DOHH2 (cell line): ENCODE data around the gene IGSF3.

Experiments used
- EZH2phosphoT487 ChIP-seq: fragments of 200-600 bp; sonication (generic); IDR thresholded peaks from 2 replicates; pipeline ENCODE4 v1.6.1; 2017; ENCODE audit warnings: borderline replicate concordance, mild to moderate bottlenecking, antibody characterized with exemption, low read length, moderate library complexity, mixed read lengths
- TF ChIP-seq, protein P1 (sequence below): fragments of 200-600 bp; sonication (generic); IDR thresholded peaks from one replicate; pipeline ENCODE4 v1.5.1; 2014; ENCODE audit warnings: antibody characterized with exemption, mild to moderate bottlenecking, low read depth, low read length; ENCODE audit not compliant: poor library complexity, severe bottlenecking

DNA sequence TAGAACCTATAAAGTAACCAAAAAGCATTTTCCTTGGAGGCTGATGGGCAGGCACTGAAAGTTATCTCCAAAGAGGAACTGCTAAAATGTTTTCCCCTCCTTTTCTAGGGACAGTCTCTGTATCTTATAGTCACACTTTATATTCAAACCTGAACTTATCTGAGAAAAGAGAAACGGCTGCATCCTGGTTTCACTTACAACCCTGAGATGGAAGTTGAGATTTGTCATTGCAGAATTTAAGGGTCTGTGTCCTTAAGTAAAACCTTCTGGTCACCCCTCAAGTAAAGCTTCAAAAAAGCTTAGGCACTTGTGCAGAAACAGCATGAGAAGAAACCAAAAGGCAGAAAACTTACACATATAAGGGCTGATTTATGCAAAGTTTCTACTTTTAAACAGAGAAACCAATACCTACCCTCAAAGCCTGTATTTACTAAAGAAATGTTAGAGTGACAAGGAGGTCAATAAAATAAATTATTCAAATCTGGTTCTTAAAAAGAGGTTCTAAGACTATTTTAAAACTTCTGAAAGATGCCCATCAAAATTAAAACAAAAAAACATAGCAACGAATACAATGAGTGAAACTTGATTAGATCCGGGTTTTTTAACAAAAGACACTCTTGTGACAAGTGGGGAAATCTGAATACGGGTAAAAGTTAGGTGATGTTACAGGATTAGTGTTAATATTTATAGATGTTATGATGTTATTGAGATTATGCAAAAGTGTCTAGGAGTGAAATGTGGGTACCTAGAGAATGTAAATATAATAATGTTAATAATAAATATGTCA is 106.6 kb downstream of the IGSF3 start:
- TF ChIP-seq, protein P1, sequence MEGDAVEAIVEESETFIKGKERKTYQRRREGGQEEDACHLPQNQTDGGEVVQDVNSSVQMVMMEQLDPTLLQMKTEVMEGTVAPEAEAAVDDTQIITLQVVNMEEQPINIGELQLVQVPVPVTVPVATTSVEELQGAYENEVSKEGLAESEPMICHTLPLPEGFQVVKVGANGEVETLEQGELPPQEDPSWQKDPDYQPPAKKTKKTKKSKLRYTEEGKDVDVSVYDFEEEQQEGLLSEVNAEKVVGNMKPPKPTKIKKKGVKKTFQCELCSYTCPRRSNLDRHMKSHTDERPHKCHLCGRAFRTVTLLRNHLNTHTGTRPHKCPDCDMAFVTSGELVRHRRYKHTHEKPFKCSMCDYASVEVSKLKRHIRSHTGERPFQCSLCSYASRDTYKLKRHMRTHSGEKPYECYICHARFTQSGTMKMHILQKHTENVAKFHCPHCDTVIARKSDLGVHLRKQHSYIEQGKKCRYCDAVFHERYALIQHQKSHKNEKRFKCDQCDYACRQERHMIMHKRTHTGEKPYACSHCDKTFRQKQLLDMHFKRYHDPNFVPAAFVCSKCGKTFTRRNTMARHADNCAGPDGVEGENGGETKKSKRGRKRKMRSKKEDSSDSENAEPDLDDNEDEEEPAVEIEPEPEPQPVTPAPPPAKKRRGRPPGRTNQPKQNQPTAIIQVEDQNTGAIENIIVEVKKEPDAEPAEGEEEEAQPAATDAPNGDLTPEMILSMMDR = no peak
- TF ChIP-seq EZH2phosphoT487 = no peak
